ENCODE results near the gene DOK1. TPM values are rescaled to one million over a fixed set of nuclear protein-coding genes. Genes with fewer than 3 reads are reported as not detected.
A peak's percentile ranks its signal among the peaks of the same experiment; 100 is the strongest.

The DOK1 gene
- total RNA-seq, 6 experiments from 2014 or later, result 17.3 to 38.4 (median 31.5) TPM

GRCh38 chr2:74510272-74510671 lies 44.2 kb upstream of the DOK1 start:
- Mint-ChIP-seq H3K4me3 (no peak overlapping the region), H3K27ac (no peak overlapping the region), H3K27me3 (ENCODE audit: insufficient read depth) (peaks cover 24% of the 10 kb centered on the region), H3K4me1 (ENCODE audit: low read depth) (peaks cover 42% of the 10 kb centered on the region), H3K36me3 (ENCODE audit: low read depth) (peaks cover 8% of the 10 kb centered on the region), H3K9me3 (no peaks in the 10 kb centered on the region)
- TF ChIP-seq CTCF (IDR thresholded peaks at IDR 0.05), result no peak
- DNase-seq, result no peak

DNA sequence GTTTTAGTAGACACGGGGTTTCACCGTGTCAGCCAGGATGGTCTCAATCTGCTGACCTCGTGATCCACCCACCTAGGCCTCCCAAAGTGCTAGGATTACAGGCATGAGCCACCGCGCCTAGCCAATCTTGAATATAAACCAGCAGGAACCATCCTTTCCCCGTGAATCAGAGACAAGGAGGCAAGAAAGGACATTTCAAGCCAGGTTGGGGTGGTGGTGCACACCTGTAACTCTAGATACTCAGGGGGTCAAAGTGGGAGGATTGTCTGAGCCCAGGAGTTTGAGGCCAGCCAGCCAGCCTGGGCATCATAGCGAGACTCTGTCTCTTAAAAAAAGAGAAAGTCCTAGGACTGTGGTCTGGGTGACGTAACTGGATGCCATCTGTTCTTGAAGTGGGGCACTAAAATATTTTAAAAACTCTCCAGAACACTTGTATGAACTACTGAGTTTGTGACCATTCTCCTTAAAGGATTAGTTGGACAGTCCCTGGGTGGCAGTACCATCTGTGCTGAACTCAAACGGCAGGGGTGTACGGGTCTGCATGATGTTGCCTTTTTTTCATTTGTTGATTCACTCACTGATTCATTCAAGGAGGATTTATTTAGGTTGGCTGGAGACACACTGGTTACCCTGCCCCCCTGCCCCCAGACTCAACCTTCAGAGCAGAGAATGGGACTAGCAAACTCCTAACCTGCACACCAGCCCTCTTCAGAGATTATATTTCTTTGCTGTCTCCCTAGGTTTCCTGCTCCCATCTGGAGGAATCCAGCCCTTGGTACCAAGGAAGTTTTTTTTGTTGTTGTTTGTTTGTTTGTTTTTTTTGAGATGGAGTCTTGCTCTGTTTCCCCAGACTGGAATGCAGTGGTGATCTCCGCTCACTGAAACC lies 43.2 kb upstream of the DOK1 start:
- Mint-ChIP-seq H3K9me3 (no peaks in the 10 kb centered on the region), H3K27ac (no peak overlapping the region), H3K27me3 (ENCODE audit: insufficient read depth) (peaks cover 29% of the 10 kb centered on the region), H3K4me1 (ENCODE audit: low read depth) (peaks cover 33% of the 10 kb centered on the region), H3K36me3 (ENCODE audit: low read depth) (peaks cover 6% of the 10 kb centered on the region), H3K4me3 (no peak overlapping the region; the same call in 1 of the 2 replicates)
- no peak for TF ChIP-seq CTCF (IDR thresholded peaks at IDR 0.05)
- no peak for DNase-seq

DNA sequence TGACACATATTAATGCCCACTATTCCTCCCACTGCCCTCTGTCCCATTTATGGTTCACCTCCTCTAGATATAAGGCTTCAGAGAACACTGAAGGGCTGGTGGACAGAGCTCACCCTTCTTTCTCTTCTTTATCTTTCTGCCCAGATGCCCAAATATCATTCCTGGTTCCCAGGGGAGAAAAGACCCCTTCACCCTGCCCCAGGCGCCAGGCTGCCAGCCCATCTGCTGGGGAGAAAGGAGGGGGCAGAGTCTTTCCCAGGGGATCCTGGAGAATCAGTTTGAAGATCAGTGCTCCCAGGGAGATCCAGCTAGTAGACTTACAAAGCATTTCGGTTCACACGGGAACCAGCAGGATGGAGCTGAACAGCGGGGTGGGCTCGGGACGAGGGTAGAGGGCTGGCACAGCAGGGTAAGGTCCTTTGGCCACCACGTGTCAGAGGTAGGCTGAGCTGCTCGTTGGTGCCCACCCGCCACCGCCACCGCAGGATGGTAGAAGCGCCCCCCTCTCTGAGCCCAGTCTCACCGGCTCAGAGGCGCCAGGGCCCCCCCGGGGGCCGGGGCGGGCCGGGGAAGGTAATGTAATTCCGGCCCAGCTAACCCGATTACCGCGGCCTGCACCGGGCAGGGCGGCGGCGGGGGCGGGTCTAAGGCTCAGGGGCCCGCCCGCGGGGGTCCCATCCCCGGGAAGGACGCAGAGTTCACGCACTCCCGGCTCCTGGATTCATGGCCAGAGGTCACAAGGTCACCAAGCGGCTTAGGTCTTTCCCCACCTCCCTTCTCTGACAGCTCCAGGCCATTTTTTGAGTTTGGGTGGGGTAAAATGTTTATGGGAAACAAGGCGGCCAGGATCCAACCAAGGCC lies 41.5 kb upstream of the DOK1 start:
- H3K4me1 Mint-ChIP-seq (ENCODE audit: low read depth), result peaks cover 25% of the 10 kb centered on the region
- H3K27ac Mint-ChIP-seq, result no peak overlapping the region
- TF ChIP-seq CTCF (IDR thresholded peaks at IDR 0.05), result no peak
- H3K36me3 Mint-ChIP-seq (ENCODE audit: low read depth), result peaks cover 5% of the 10 kb centered on the region; the same call in 1 of the 2 replicates
- H3K9me3 Mint-ChIP-seq, result no peaks in the 10 kb centered on the region
- H3K4me3 Mint-ChIP-seq, result no peak overlapping the region
- DNase-seq, result no peak
- peaks cover 42% of the 10 kb centered on the region for H3K27me3 Mint-ChIP-seq (ENCODE audit: insufficient read depth)

- DNase-seq, result no peak
- peak overlapping the region; percentile 38; the same call in 1 of the 2 replicates for H3K4me3 Mint-ChIP-seq
- no peak for TF ChIP-seq CTCF (IDR thresholded peaks at IDR 0.05)
- H3K27ac Mint-ChIP-seq, result no peak overlapping the region
- peaks cover 5% of the 10 kb centered on the region; the same call in 1 of the 2 replicates for H3K36me3 Mint-ChIP-seq (ENCODE audit: low read depth)
- peaks cover 17% of the 10 kb centered on the region for H3K4me1 Mint-ChIP-seq (ENCODE audit: low read depth)
- H3K9me3 Mint-ChIP-seq, result no peaks in the 10 kb centered on the region
- H3K27me3 Mint-ChIP-seq (ENCODE audit: insufficient read depth), result peaks cover 42% of the 10 kb centered on the region
Measured at GRCh38 chr2:74513605-74514367, 40.7 kb upstream of the DOK1 start.

Measured in HFFc6 (cell line).